NCI-H748 (cell line): Measurements from ENCODE around the gene SFI1.

ENCODE experiments used
- DNase-seq: peaks from one replicate; lab custom pipeline; 2025; ENCODE audit not compliant: unreplicated experiment; lab: John Stamatoyannopoulos, UW

The SFI1 gene

DNA sequence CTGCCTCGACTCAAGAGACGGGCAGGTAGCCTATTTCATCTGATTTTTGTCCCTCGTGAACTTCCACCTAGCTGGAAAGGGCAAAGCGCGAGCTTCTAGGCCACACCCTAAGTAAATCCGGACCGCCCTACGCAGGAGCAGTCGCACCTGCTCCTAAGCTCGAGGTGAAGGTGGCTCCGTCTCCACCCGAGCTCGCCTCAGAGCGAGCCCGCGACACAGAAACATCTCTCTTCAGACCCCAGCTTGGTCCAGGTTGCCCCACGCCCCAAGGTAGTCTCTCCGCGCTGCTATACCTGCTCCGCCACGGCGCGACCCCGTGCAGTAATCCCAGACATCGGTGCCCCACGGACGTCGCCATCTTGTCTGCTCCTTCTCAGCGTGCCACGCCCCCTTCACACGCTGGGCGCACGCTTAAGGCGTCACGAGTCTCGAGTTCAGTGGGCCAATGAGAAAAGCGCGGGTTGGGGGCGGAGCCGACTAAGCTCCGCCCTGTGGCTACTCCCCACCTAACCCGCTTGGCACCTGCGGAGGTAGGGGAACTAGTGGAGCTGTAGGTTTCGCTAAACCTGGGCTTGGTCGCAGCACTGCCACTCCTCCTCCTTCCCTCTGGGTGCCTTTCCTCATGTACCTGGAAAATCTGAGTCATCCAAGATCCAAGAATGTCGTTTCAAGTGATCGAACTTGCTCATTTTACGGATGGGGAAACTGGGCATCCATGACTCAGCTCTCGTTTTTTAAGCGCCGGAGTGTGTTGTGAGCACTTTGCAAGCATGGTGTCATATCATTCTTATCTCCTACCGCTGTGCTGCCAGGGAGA is 165.7 kb downstream of the SFI1 start, which contains the start of gene PISD:
Gene PISD (minus strand): TSS at position 365 of the 817 bp plus-strand sequence. CDS start 7 bp downstream, at position 358.
- DNase-seq, result peak; percentile 96

DNA sequence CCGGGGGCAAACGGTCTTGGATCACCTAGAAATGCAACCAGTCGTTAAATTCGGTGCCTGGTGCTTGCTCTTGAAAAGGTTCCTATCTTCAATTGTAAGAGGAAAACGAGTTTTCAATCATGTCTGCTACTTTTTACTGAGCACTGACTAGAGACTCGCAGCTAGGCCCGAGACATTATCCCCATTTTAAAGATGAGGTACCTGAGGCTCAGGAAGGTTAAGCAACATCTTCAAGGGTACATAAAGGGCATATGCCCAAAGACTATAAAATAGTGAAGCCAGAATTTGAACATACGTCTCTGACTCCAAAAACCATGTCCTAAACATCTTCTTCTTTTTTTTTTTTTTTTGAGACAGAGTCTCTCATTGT is 166.3 kb downstream of the SFI1 start:
- no peak for DNase-seq
